Thyroid gland (tissue), 4 donors: ENCODE data around the gene WNT7B. TPM values are rescaled to one million over a fixed set of nuclear protein-coding genes. Genes with fewer than 3 reads are reported as not detected.
A peak's percentile ranks its signal among the peaks of the same experiment; 100 is the strongest.

ENCODE experiments used
- DNase-seq, 2 donors: peaks; one replicate each; pipeline ENCODE4 v3.0.0-alpha.2; 2019
- H3K27ac ChIP-seq, 3 donors: fragments of 200-600 bp; sonication (generic); 1 replicate in 2 of 3; 2 replicates in 1 of 3; pipeline ENCODE4 v1.5.1; 2016 to 2019; ENCODE audit warnings: mild to moderate bottlenecking in 1 of 3, moderate library complexity in 1 of 3
- H3K27me3 ChIP-seq: fragments of 200-600 bp; sonication (generic); one replicate; pipeline ENCODE4 v1.5.1; 2019
- H3K36me3 ChIP-seq, 2 donors: fragments of 200-600 bp; sonication (generic); one replicate each; pipeline ENCODE4 v1.5.1; 2016 to 2019
- H3K4me1 ChIP-seq, 2 donors: fragments of 200-600 bp; sonication (generic); one replicate each; pipeline ENCODE4 v1.5.1; 2017 to 2019
- H3K4me3 ChIP-seq, 3 donors: fragments of 200-600 bp; sonication (generic); replicated peaks in 1 of 3; 1 replicate in 2 of 3; 2 replicates in 1 of 3; pipeline ENCODE4 v1.5.1; 2016; ENCODE audit warnings: mild to moderate bottlenecking in 1 of 3
- H3K9me3 ChIP-seq: fragments of 200-600 bp; sonication (generic); one replicate; pipeline ENCODE4 v1.5.1; 2017
- CTCF ChIP-seq, 6 experiments: fragments of 200-600 bp in 3 of 6; fragments of 450-650 bp in 3 of 6; sonication (generic) in 3 of 6; IDR thresholded peaks; one replicate each; pipeline ENCODE4 v1.5.1; 2016 to 2019; ENCODE audit warnings: antibody characterized with exemption in 6 of 6, mild to moderate bottlenecking in 2 of 6, inconsistent platforms in 1 of 6, moderate library complexity in 1 of 6
- POLR2A ChIP-seq, 2 donors: fragments of 450-650 bp; IDR thresholded peaks; one replicate each; pipeline ENCODE4 v1.6.1; 2017; ENCODE audit warnings: antibody characterized with exemption in 2 of 2, mild to moderate bottlenecking in 2 of 2, moderate library complexity in 1 of 2
- WGBS, 2 donors: methylation state at CpG; one replicate each; pipeline ENCODE4 v1.1.5; 2017; 5-methylcytosine and 5-hydroxymethylcytosine counted together
- intact Hi-C: fragments of 100-400 bp; cut with DNase I; formaldehyde crosslinking; loops from one replicate; pipeline ENCODE4 v1.15.1; 2023
- total RNA-seq, 4 donors: library from RNA; depleted of rRNA; stranded (reverse); fragments of >200 nt; gene quantifications; one replicate each; pipeline ENCODE4 v1.2.3, GENCODE V29; 2016

The WNT7B gene
- total RNA-seq, 4 donors from 2014 or later: 0.83 to 4.3 (median 2.5) TPM; not detected in 1

- no peak for TF ChIP-seq POLR2A (IDR thresholded peaks at IDR 0.05)
- TF ChIP-seq CTCF (IDR thresholded peaks at IDR 0.05): no peak
- no peak overlapping the region for H3K27ac ChIP-seq
- WGBS, 2 donors: 42 to 44% methylated on average over 14 to 20 of the region's 22 CpGs
- no peaks in the 10 kb centered on the region for H3K4me1 ChIP-seq
- no peak for DNase-seq
- intact Hi-C loops: loop anchor here (10.0 kb wide), 1 partner anchor 85 kb away; no protein-coding TSS in a partner anchor
- H3K36me3 ChIP-seq: no peaks in the 10 kb centered on the region
- H3K9me3 ChIP-seq: no peaks in the 10 kb centered on the region
- no peaks in the 10 kb centered on the region for H3K27me3 ChIP-seq
- no peak overlapping the region for H3K4me3 ChIP-seq
These were observed 96.8 kb downstream of the WNT7B start for GRCh38 chr22:45880091-45880715.

GRCh38 chr22:45879552-45879949, 97.4 kb downstream of the WNT7B start:
- TF ChIP-seq CTCF (IDR thresholded peaks at IDR 0.05) (no peak), POLR2A (IDR thresholded peaks at IDR 0.05) (no peak)
- DNase-seq: no peak
- Histone ChIP-seq H3K27me3 (no peaks in the 10 kb centered on the region), H3K4me1 (no peaks in the 10 kb centered on the region), H3K27ac (no peak overlapping the region), H3K36me3 (no peaks in the 10 kb centered on the region), H3K9me3 (no peaks in the 10 kb centered on the region), H3K4me3 (no peak overlapping the region)
- intact Hi-C loops: no loop called here
- 43 to 60% methylated on average over 6 of the region's 6 CpGs for WGBS, 2 donors

- peak in 1 of 2 donors; percentile 1 for DNase-seq
- H3K4me3 ChIP-seq: no peak overlapping the region
- WGBS, 2 donors: 36 to 54% methylated on average over 7 to 11 of the region's 16 CpGs
- H3K27me3 ChIP-seq: no peaks in the 10 kb centered on the region
- no peak for TF ChIP-seq CTCF (IDR thresholded peaks at IDR 0.05)
- TF ChIP-seq POLR2A (IDR thresholded peaks at IDR 0.05): no peak
- H3K9me3 ChIP-seq: no peaks in the 10 kb centered on the region
- H3K27ac ChIP-seq: no peak overlapping the region
- H3K4me1 ChIP-seq: no peaks in the 10 kb centered on the region
- no peaks in the 10 kb centered on the region for H3K36me3 ChIP-seq
- intact Hi-C loops: no loop called here
These were observed 97.9 kb downstream of the WNT7B start for GRCh38 chr22:45878901-45879551.

GRCh38 chr22:45878051-45878781, 98.7 kb downstream of the WNT7B start:
- Histone ChIP-seq H3K27me3 (no peaks in the 10 kb centered on the region), H3K36me3 (no peaks in the 10 kb centered on the region)

More at GRCh38 chr22:45878051-45878781, 98.7 kb downstream of the WNT7B start:
- TF ChIP-seq CTCF (IDR thresholded peaks at IDR 0.05) (no peak), POLR2A (IDR thresholded peaks at IDR 0.05) (no peak)
- peak; percentile 18 to 40 for DNase-seq
- Histone ChIP-seq H3K9me3 (no peaks in the 10 kb centered on the region), H3K27ac (no peak overlapping the region), H3K4me1 (no peaks in the 10 kb centered on the region), H3K4me3 (no peak overlapping the region)
- 18 to 20% methylated on average over 18 to 23 of the region's 25 CpGs for WGBS, 2 donors
- intact Hi-C loops: no loop called here
